MCF 10A (cell line): Measurements from ENCODE around the gene UBAP1. TPM values are rescaled to one million over a fixed set of nuclear protein-coding genes. Genes with fewer than 3 reads are reported as not detected.

Source experiments
- BruUV-seq: library from RNA; stranded (reverse); fragments of 400-500 nt; replicated peaks from 2 replicates; lab custom pipeline; 2021; lab: Mats Ljungman, UMichigan
- CTCF ChIA-PET: fragments of 300-600 bp; sonication (Branson Sonifier 250); formaldehyde crosslinking; extraction: SDS; loops from one replicate; lab custom pipeline; 2021; ENCODE audit warnings: antibody characterized with exemption, inconsistent platforms; lab: Yijun Ruan, JAX
- POLR2A ChIA-PET: fragments of 300-600, 350-650 bp; sonication (Branson Sonifier 250); formaldehyde crosslinking; extraction: SDS; loops from one replicate; lab custom pipeline; 2020; ENCODE audit warnings: antibody characterized with exemption, inconsistent platforms; lab: Yijun Ruan, JAX
- DNase-seq: peaks from one replicate; pipeline ENCODE4 v3.0.0-alpha.2; 2018; ENCODE audit not compliant: unreplicated experiment
- H3K27ac Mint-ChIP-seq: one replicate; pipeline ENCODE4 v1.8.0; 2022; ENCODE audit warnings: mild to moderate bottlenecking, low read depth, mixed read lengths; ENCODE audit not compliant: unreplicated experiment
- H3K27me3 Mint-ChIP-seq: one replicate; pipeline ENCODE4 v1.8.0; 2022; ENCODE audit warnings: mixed read lengths; ENCODE audit not compliant: insufficient read depth, unreplicated experiment
- H3K36me3 Mint-ChIP-seq: one replicate; pipeline ENCODE4 v1.8.0; 2022; ENCODE audit warnings: mild to moderate bottlenecking, moderate library complexity, mixed read lengths; ENCODE audit not compliant: insufficient read depth, unreplicated experiment
- H3K4me1 Mint-ChIP-seq: one replicate; pipeline ENCODE4 v1.8.0; 2022; ENCODE audit warnings: mixed read lengths; ENCODE audit not compliant: insufficient read depth, unreplicated experiment
- H3K4me3 Mint-ChIP-seq: one replicate; pipeline ENCODE4 v1.8.0; 2022; ENCODE audit warnings: mild to moderate bottlenecking, moderate library complexity, mixed read lengths; ENCODE audit not compliant: unreplicated experiment
- H3K9me3 Mint-ChIP-seq: one replicate; pipeline ENCODE4 v1.8.0; 2022; ENCODE audit warnings: mixed read lengths; ENCODE audit not compliant: unreplicated experiment
- CTCF ChIP-seq: fragments of 200-600 bp; IDR thresholded peaks from one replicate; pipeline ENCODE4 v1.8.0; 2022; ENCODE audit warnings: antibody characterized with exemption, mild to moderate bottlenecking; ENCODE audit not compliant: unreplicated experiment
- intact Hi-C: fragments of 100-400 bp; cut with micrococcal nuclease; formaldehyde crosslinking; loops from 2 replicates; pipeline ENCODE4 v1.14.1; 2022
- total RNA-seq: library from RNA; stranded (reverse); gene quantifications from 2 replicates; pipeline ENCODE4 v1.2.3, GENCODE V29; 2022

The UBAP1 gene
- total RNA-seq, 1 experiment from 2014 or later: 64.4 TPM

DNA sequence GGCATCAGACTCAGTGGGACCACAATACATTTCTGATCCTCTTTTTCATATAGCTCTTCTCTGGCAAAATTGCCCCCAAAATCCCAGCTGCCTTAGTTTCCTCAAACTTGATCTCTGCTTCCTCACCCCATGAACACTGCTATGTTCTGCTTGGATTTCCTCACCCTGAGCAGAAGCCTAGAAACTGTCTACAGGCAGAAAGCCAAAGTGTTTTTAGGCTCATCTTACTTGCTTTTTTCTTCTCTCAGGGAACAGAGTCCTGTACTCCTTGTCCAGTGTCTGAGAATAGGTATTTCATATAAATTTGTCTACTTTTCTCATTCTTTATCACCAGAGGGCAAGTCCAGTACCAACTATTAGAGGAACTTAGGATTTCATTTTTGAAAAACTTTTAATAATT is 21.5 kb upstream of the UBAP1 start:
- no peaks in the 10 kb centered on the region for H3K9me3 Mint-ChIP-seq
- H3K27ac Mint-ChIP-seq: peak overlapping the region; percentile 57
- ChIA-PET CTCF (interaction anchor here (0.6 to 2.8 kb wide), 4 partner anchors 13 to 96 kb away, joined by 3 to 11 read pairs (median 6); no protein-coding TSS in a partner anchor), POLR2A (interaction anchor here (0.6 to 4.3 kb wide), 4 partner anchors 9 to 83 kb away, joined by 3 to 44 read pairs (median 5); partner anchors contain the start of genes DCAF12 and UBAP1)
- BruUV-seq: no TSS peak
- no peak for DNase-seq
- H3K4me3 Mint-ChIP-seq: no peak overlapping the region
- intact Hi-C loops: no loop called here
- H3K4me1 Mint-ChIP-seq: peaks cover 12% of the 10 kb centered on the region
- no peaks in the 10 kb centered on the region for H3K27me3 Mint-ChIP-seq
- TF ChIP-seq CTCF: no peak
- H3K36me3 Mint-ChIP-seq: peaks cover 2% of the 10 kb centered on the region

- no TSS peak for BruUV-seq
- CTCF ChIA-PET: interaction anchor here (0.6 to 2.8 kb wide), 4 partner anchors 17 to 95 kb away, joined by 3 to 11 read pairs (median 6); no protein-coding TSS in a partner anchor
- POLR2A ChIA-PET: interaction anchor here (1.0 to 4.3 kb wide), 8 partner anchors 16 to 350 kb away, joined by 3 to 44 read pairs (median 4); partner anchors contain the start of genes DCAF12 and UBAP1
- TF ChIP-seq CTCF: no peak
- Mint-ChIP-seq H3K36me3 (peaks cover 6% of the 10 kb centered on the region), H3K9me3 (no peaks in the 10 kb centered on the region), H3K27me3 (no peaks in the 10 kb centered on the region), H3K4me3 (no peak overlapping the region), H3K4me1 (peaks cover 17% of the 10 kb centered on the region), H3K27ac (peak overlapping the region; percentile 57)
- DNase-seq: no peak
- intact Hi-C loops: loop anchor here (1.0 kb wide), 1 partner anchor 110 kb away; the partner anchor contains the start of gene UBAP2
Observed at GRCh38 chr9:34157898-34158297, 20.9 kb upstream of the UBAP1 start.

DNA sequence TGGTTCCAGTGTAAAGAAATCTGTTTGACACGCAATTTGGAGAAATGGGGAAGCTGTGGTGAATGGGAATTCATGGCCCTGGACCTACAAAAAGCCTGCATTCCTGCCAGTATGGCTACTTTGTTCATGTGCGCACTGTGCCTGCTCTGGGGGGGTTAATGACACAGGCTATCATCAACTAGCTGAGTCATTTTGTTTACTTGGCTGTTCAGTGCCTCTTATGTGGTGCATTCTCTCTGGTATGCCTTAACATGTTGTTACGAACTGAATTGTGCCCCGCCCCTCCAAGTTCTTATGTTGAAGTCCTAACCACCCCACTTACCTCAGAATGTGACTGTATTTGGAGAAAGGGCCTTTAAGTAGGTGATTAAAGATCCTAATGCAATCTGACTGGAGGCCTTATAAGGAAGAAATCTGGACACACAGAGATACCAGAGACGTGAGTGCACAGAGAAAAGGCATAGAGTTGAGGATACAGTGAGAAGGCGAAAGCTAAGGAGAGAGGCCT is 20.4 kb upstream of the UBAP1 start:
- no peak overlapping the region for H3K4me3 Mint-ChIP-seq
- no peaks in the 10 kb centered on the region for H3K9me3 Mint-ChIP-seq
- ChIA-PET POLR2A (interaction anchor here (0.7 to 4.3 kb wide), 12 partner anchors 16 to 350 kb away, joined by 3 to 44 read pairs (median 3); partner anchors contain the start of genes DCAF12 and UBAP1), CTCF (interaction anchor here (0.6 to 2.8 kb wide), 4 partner anchors 17 to 95 kb away, joined by 3 to 11 read pairs (median 6); no protein-coding TSS in a partner anchor)
- no peaks in the 10 kb centered on the region for H3K27me3 Mint-ChIP-seq
- H3K4me1 Mint-ChIP-seq: peaks cover 20% of the 10 kb centered on the region
- H3K27ac Mint-ChIP-seq: peak overlapping the region; percentile 57
- BruUV-seq: no TSS peak
- peak; percentile 84 for DNase-seq
- no peak for TF ChIP-seq CTCF
- peaks cover 6% of the 10 kb centered on the region for H3K36me3 Mint-ChIP-seq
- intact Hi-C loops: loop anchor here (1.0 kb wide), 1 partner anchor 110 kb away; the partner anchor contains the start of gene UBAP2

DNA sequence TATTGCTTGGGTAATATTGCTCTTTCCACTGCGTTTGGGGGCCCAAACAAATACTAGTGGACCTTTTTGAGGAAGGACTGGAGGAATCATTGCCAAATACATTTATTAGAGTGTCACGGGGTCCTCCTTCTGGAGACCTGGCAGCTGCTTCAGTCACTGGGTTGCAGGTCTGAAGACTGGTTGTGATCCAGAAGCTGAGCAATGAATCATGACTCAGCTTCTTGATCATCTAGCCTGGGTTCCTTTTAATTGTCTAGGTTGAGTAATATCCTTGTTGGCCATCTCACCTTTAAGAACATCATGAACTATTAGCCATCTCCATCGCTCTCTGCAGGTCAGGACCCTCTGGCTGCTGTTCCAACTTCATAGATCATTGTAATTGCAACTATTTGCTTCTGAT is 15.4 kb upstream of the UBAP1 start:
- peak; percentile 93 for DNase-seq
- Mint-ChIP-seq H3K27me3 (no peaks in the 10 kb centered on the region), H3K36me3 (peaks cover 6% of the 10 kb centered on the region), H3K27ac (peak overlapping the region; percentile 36), H3K4me1 (peaks cover 23% of the 10 kb centered on the region), H3K9me3 (no peaks in the 10 kb centered on the region), H3K4me3 (peak overlapping the region; percentile 41)
- ChIA-PET POLR2A (interaction anchor here (0.6 to 5.3 kb wide), 13 partner anchors 12 to 991 kb away, joined by 3 to 93 read pairs (median 4); partner anchors contain the start of gene UBAP1), CTCF (interaction anchor here (0.6 to 1.1 kb wide), 4 partner anchors 17 to 112 kb away, joined by 4 to 6 read pairs (median 4); no protein-coding TSS in a partner anchor)
- intact Hi-C loops: loop anchor here (2.0 kb wide), 1 partner anchor 15 kb away; the partner anchor contains the start of gene UBAP1
- BruUV-seq: no TSS peak
- TF ChIP-seq CTCF: no peak
